ENCODE data around the gene DLG3. TPM values are rescaled to one million over a fixed set of nuclear protein-coding genes. Genes with fewer than 3 reads are reported as not detected.
A peak's percentile ranks its signal among the peaks of the same experiment; 100 is the strongest.
"Not testable (repeated sequence)": the region's sequence is repeated elsewhere in the genome, so short reads cannot be mapped to it uniquely, and the experiment has no call there.

DLG3 gene
- total RNA-seq: 38.3 TPM
- 14.2 TPM for polyA plus RNA-seq (ENCODE audit: insufficient read depth, low read depth, low replicate concordance)
- long read RNA-seq, donor 1, full-length matches to known transcripts: 3 of 3 reads
- long read RNA-seq, donor 1, partial matches to known transcripts: 0 of 3 reads
- long read RNA-seq, donor 1, other reads (novel, unspliced or antisense): 0 of 3 reads
- long read RNA-seq, donor 2, full-length matches to known transcripts: 5 of 5 reads
- long read RNA-seq, donor 2, partial matches to known transcripts: 0 of 5 reads
- long read RNA-seq, donor 2, other reads (novel, unspliced or antisense): 0 of 5 reads
- long read RNA-seq, donor 3, full-length matches to known transcripts: 1 of 12 reads
- long read RNA-seq, donor 3, partial matches to known transcripts: 11 of 12 reads
- long read RNA-seq, donor 3, other reads (novel, unspliced or antisense): 0 of 12 reads
- long read RNA-seq, donor 4, full-length matches to known transcripts: 2 of 2 reads
- long read RNA-seq, donor 4, partial matches to known transcripts: 0 of 2 reads
- long read RNA-seq, donor 4, other reads (novel, unspliced or antisense): 0 of 2 reads
- long read RNA-seq, donor 5: 0 reads
- long read RNA-seq, donor 6, full-length matches to known transcripts: 3 of 3 reads
- long read RNA-seq, donor 6, partial matches to known transcripts: 0 of 3 reads
- long read RNA-seq, donor 6, other reads (novel, unspliced or antisense): 0 of 3 reads
- long read RNA-seq, donor 7, full-length matches to known transcripts: 29 of 46 reads
- long read RNA-seq, donor 7, partial matches to known transcripts: 2 of 46 reads
- long read RNA-seq, donor 7, other reads (novel, unspliced or antisense): 15 of 46 reads
- long read RNA-seq, donor 8, full-length matches to known transcripts: 1 of 1 reads
- long read RNA-seq, donor 8, partial matches to known transcripts: 0 of 1 reads
- long read RNA-seq, donor 8, other reads (novel, unspliced or antisense): 0 of 1 reads
- long read RNA-seq, donor 9, full-length matches to known transcripts: 3 of 3 reads
- long read RNA-seq, donor 9, partial matches to known transcripts: 0 of 3 reads
- long read RNA-seq, donor 9, other reads (novel, unspliced or antisense): 0 of 3 reads
- long read RNA-seq, donor 10, full-length matches to known transcripts: 2 of 2 reads
- long read RNA-seq, donor 10, partial matches to known transcripts: 0 of 2 reads
- long read RNA-seq, donor 10, other reads (novel, unspliced or antisense): 0 of 2 reads

DNA sequence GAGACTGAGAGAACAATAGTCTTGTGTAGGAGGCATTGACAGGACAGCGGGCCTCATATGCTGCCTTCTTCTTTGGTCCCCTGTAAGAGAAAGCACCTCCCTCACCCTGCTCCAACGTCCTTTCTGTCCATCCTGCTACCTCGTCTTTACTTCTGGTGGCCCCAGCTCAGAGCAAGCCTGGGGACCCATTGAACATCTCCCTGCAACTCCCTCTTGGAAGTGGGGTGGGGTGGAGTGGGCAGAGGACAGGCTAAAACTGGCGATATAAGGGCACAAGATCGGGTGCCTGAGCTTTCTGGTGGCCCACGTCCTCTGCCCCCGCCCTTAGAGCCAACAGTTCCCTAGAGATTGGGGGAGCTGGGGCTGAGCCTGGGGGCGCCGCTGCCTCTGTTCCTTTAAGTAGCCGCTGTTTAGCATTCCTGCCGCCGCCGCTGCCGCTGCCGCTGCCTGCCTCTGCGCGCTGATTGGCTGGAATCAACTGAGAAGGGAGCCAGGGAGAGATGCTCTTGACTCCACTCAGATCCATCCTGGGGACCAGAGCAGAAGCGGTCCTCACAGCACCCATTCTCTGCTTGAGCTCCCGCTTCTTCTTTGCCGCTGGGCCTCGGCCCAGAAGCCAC lies at the start of gene DLG3:
Gene DLG3 (plus strand): TSS at position 510 of the 620 bp plus-strand sequence. CDS start 367 bp downstream, outside the sequence.
- Histone ChIP-seq H3K4me1 (ENCODE audit: control insufficient read depth in 2 of 3, insufficient read depth in 2 of 3, low read depth in 1 of 3, low read length in 3 of 3) (no peaks in the 10 kb centered on the region), H3K27ac (ENCODE audit: low read depth in 2 of 2, low read length in 2 of 2) (no peak within 1 kb of the TSS), H3K36me3 (ENCODE audit: control insufficient read depth in 2 of 3, insufficient read depth in 3 of 3, low read length in 3 of 3) (no peaks in the 10 kb centered on the region), H3K4me3 (ENCODE audit: low read length in 3 of 3) (no peak within 1 kb of the TSS), H3K9ac (ENCODE audit: low read length in 3 of 3) (no peak within 1 kb of the TSS), H3K9me3 (ENCODE audit: control insufficient read depth in 2 of 3, insufficient read depth in 1 of 3, low read length in 3 of 3) (no peaks in the 10 kb centered on the region), H3K27me3 (ENCODE audit: control insufficient read depth, insufficient read depth, low read length) (peaks cover 2% of the 10 kb centered on the region)
- TF ChIP-seq, protein P1, sequence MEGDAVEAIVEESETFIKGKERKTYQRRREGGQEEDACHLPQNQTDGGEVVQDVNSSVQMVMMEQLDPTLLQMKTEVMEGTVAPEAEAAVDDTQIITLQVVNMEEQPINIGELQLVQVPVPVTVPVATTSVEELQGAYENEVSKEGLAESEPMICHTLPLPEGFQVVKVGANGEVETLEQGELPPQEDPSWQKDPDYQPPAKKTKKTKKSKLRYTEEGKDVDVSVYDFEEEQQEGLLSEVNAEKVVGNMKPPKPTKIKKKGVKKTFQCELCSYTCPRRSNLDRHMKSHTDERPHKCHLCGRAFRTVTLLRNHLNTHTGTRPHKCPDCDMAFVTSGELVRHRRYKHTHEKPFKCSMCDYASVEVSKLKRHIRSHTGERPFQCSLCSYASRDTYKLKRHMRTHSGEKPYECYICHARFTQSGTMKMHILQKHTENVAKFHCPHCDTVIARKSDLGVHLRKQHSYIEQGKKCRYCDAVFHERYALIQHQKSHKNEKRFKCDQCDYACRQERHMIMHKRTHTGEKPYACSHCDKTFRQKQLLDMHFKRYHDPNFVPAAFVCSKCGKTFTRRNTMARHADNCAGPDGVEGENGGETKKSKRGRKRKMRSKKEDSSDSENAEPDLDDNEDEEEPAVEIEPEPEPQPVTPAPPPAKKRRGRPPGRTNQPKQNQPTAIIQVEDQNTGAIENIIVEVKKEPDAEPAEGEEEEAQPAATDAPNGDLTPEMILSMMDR (IDR thresholded peaks at IDR 0.05; ENCODE audit: borderline replicate concordance, extremely low read depth, insufficient read depth): no peak
- FAIRE-seq: no peak
- intact Hi-C loops (cut with DNase I): no loop called here
- DNase-seq: peak in 3 of 5 donors; percentile 39 to 60 (median 56)

DNA sequence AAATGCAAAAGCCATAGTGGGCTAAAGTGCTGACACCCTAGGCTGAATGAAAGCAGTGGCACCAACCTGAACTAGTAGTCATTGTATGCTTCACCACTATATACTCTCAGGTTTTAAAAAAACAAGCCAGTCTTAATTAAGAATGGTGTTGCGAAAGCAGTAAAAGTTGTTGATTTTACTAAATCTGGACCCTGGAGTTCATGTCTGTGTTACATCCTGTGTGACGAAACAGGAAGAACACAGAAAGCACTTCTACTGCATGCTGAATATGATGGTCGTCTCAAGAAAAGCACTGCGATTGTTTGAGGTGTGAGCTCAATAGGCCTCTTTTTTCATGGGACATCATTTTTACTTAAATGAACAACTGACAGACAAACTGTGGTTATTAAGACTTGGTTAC lies 45.7 kb upstream of the DLG3 start:
- intact Hi-C loops (cut with DNase I): no loop called here
- H3K9me3 ChIP-seq (ENCODE audit: control insufficient read depth in 2 of 3, insufficient read depth in 1 of 3, low read length in 3 of 3): no peaks in the 10 kb centered on the region
- FAIRE-seq (no peak), DNase-seq (peak in 1 of 5 donors; percentile 6)
- no peak overlapping the region for H3K4me3 ChIP-seq (ENCODE audit: low read length in 3 of 3)
- H3K27ac ChIP-seq (ENCODE audit: low read depth in 2 of 2, low read length in 2 of 2): no peak overlapping the region
- no peaks in the 10 kb centered on the region for H3K36me3 ChIP-seq (ENCODE audit: control insufficient read depth in 2 of 3, insufficient read depth in 3 of 3, low read length in 3 of 3)
- H3K27me3 ChIP-seq (ENCODE audit: control insufficient read depth, insufficient read depth, low read length): no peaks in the 10 kb centered on the region
- TF ChIP-seq, protein P1 (IDR thresholded peaks at IDR 0.05; ENCODE audit: borderline replicate concordance, extremely low read depth, insufficient read depth): no peak
- H3K4me1 ChIP-seq (ENCODE audit: control insufficient read depth in 2 of 3, insufficient read depth in 2 of 3, low read depth in 1 of 3, low read length in 3 of 3): no peaks in the 10 kb centered on the region
- H3K9ac ChIP-seq (ENCODE audit: low read length in 3 of 3): no peak overlapping the region

DNA sequence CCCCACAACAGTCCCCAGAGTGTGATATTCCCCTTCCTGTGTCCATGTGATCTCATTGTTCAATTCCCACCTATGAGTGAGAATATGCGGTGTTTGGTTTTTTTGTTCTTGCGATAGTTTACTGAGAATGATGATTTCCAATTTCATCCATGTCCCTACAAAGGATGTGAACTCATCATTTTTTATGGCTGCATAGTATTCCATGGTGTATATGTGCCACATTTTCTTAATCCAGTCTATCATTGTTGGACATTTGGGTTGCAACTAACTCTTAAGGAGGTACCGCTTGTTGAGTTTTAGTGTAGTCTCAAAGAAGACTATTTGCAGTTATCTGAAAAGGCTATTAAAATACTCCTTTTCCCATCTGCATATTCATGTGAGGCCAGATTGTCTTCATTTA lies 44.5 kb upstream of the DLG3 start:
- H3K36me3 ChIP-seq (ENCODE audit: control insufficient read depth in 2 of 3, insufficient read depth in 3 of 3, low read length in 3 of 3); intact Hi-C loops (cut with DNase I); H3K9ac ChIP-seq (ENCODE audit: low read length in 3 of 3); H3K27me3 ChIP-seq (ENCODE audit: control insufficient read depth, insufficient read depth, low read length); H3K4me1 ChIP-seq (ENCODE audit: control insufficient read depth in 2 of 3, insufficient read depth in 2 of 3, low read depth in 1 of 3, low read length in 3 of 3); DNase-seq; FAIRE-seq; H3K27ac ChIP-seq (ENCODE audit: low read depth in 2 of 2, low read length in 2 of 2); H3K4me3 ChIP-seq (ENCODE audit: low read length in 3 of 3); H3K9me3 ChIP-seq (ENCODE audit: control insufficient read depth in 2 of 3, insufficient read depth in 1 of 3, low read length in 3 of 3): not testable (repeated sequence)

All from kidney (tissue), 22 donors.